ENCODE measurements around the gene RAB12.
A peak's percentile ranks its signal among the peaks of the same experiment; 100 is the strongest.
"Not testable (repeated sequence)": the region's sequence is repeated elsewhere in the genome, so short reads cannot be mapped to it uniquely, and the experiment has no call there.

RAB12 gene

GRCh38 chr18:8651478-8652261 lies 42.4 kb downstream of the RAB12 start:
- DNase-seq: not testable (repeated sequence)

GRCh38 chr18:8654503-8655451 lies 45.5 kb downstream of the RAB12 start:
- DNase-seq: peak; percentile 50

- no peak for DNase-seq
These were observed 47.0 kb downstream of the RAB12 start for GRCh38 chr18:8656232-8656631.

GRCh38 chr18:8657050-8657820 lies 48.0 kb downstream of the RAB12 start:
- DNase-seq: peak; percentile 35

- no peak for DNase-seq
These were observed 48.7 kb downstream of the RAB12 start for GRCh38 chr18:8657873-8658470.

- no peak for DNase-seq
These were observed 49.7 kb downstream of the RAB12 start for GRCh38 chr18:8658858-8659485.

GRCh38 chr18:8659609-8660242 lies 50.5 kb downstream of the RAB12 start:
- DNase-seq: no peak

GRCh38 chr18:8660316-8660715 lies 51.1 kb downstream of the RAB12 start:
- DNase-seq: no peak

- DNase-seq: peak; percentile 34
These were observed 52.7 kb downstream of the RAB12 start for GRCh38 chr18:8661754-8662559.

- no peak for DNase-seq
These were observed 53.5 kb downstream of the RAB12 start for GRCh38 chr18:8662560-8663255.

- DNase-seq: no peak
These were observed 58.6 kb downstream of the RAB12 start for GRCh38 chr18:8667846-8668245.

- DNase-seq: no peak
These were observed 59.1 kb downstream of the RAB12 start for GRCh38 chr18:8668381-8668780.

GRCh38 chr18:8669571-8669970 lies 60.3 kb downstream of the RAB12 start:
- DNase-seq: no peak

- no peak for DNase-seq
These were observed 64.3 kb downstream of the RAB12 start for GRCh38 chr18:8673256-8674209.

GRCh38 chr18:8675057-8675456 lies 65.8 kb downstream of the RAB12 start:
- DNase-seq: no peak

- no peak for DNase-seq
These were observed 72.0 kb downstream of the RAB12 start for GRCh38 chr18:8681196-8681595.

- DNase-seq: no peak
These were observed 75.3 kb downstream of the RAB12 start for GRCh38 chr18:8684577-8684976.

GRCh38 chr18:8685141-8685913 lies 76.1 kb downstream of the RAB12 start:
- DNase-seq: peak; percentile 25
